Motor neuron (in vitro differentiated cells): ENCODE measurements around the gene ZC3H12D. TPM values are rescaled to one million over a fixed set of nuclear protein-coding genes. Genes with fewer than 3 reads are reported as not detected.
"Not testable (repeated sequence)": the region's sequence is repeated elsewhere in the genome, so short reads cannot be mapped to it uniquely, and the experiment has no call there.

Experiments
- ATAC-seq, 8 experiments: fragments of 200-7000 bp; cut with Tn5 transposase; replicated peaks in 6 of 8; 2 replicates each; pipeline ENCODE4 v1.8.0; 2021; ENCODE audit warnings: mild to moderate bottlenecking in 8 of 8, moderate library complexity in 8 of 8
- H3K27ac ChIP-seq, 2 donors: fragments of 250-450 bp; sonication (Bioruptor Pico); 2 replicates each; pipeline ENCODE4 v1.9.0; 2021; ENCODE audit warnings: antibody characterized with exemption in 2 of 2, mild to moderate bottlenecking in 2 of 2, moderate library complexity in 1 of 2
- H3K4me1 ChIP-seq, 2 donors: fragments of 250-450 bp; sonication (Bioruptor Pico); replicated peaks in 1 of 2; 2 replicates each; pipeline ENCODE4 v1.6.1; 2021; ENCODE audit warnings: antibody characterized with exemption in 2 of 2, mild to moderate bottlenecking in 2 of 2, moderate library complexity in 1 of 2
- H3K4me3 ChIP-seq, 5 donors: fragments of 250-450 bp; sonication (Bioruptor Pico); 2 replicates each; pipeline ENCODE4 v1.9.0; 2021; ENCODE audit warnings: antibody characterized with exemption in 5 of 5, mild to moderate bottlenecking in 5 of 5, moderate library complexity in 4 of 5
- WGBS, 10 experiments: fragments of 450-650 bp; shearing (Covaris generic); methylation state at CpG; one replicate each; pipeline ENCODE4 v1.0.0; 2022; 5-methylcytosine and 5-hydroxymethylcytosine counted together
- in situ Hi-C, 9 experiments: fragments of 400-800 bp; cut with MboI; loops; one replicate each; pipeline ENCODE4 v1.15.0; 2021; ENCODE audit warnings: low sequenced_read_pairs in 9 of 9, low pct_unique_long_range_greater_than_20kb in 2 of 9; ENCODE audit not compliant: unreplicated experiment in 9 of 9
- total RNA-seq, 8 experiments: library from RNA; unstranded; fragments of 300-600 nt; gene quantifications; 2 replicates each; pipeline versions ENCODE4 v1.2.3 to v1.2.4, GENCODE V29; 2022

The ZC3H12D gene
- total RNA-seq, 8 experiments from 2014 or later = 0.13 to 6.0 (median 0.56) TPM

DNA sequence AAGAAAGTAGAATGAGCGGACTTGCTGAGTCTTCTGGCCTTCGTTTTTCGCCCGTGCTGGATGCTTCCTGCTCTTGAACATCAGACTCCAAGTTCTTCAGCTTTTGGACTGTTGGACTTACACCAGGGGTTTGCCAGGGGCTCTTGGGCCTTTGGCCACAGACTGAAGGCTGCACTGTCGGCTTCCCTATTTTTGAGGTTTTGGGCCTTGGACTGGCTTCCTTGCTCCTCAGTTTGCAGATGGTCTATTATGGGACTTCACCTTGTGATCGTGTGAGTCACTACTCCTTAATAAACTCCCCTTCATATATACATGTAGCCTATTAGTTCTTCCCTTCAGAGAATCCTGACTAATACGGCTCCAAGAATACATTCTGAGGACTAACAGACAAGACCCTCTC lies 22.1 kb downstream of the ZC3H12D start:
- H3K4me1 ChIP-seq, H3K27ac ChIP-seq, in situ Hi-C loops, ATAC-seq, H3K4me3 ChIP-seq: not testable (repeated sequence)
- WGBS, 10 experiments = 75 to 100% (median 86%) methylated on average over 1 to 7 of the region's 7 CpGs; no CpG with 5 or more reads in 4 of the 10 experiments

DNA sequence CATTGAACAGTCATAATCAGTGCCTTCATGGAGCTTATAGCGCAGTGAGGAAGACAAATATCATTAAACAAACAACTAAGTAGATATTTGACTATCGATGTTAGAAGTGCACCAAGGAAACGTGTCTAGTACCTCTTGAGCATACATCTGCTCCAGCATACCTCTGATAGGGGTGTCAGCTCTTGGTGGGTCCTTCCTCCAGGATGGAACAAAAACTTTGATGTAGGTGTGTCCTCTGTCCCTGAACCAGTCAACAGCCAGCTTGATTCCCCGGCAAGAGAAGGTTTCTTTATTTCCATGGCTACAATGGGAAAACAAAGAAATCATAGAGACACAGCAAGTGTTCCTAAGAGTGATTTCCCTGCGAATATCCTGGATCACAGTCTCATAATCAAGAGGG lies 23.1 kb downstream of the ZC3H12D start:
- in situ Hi-C loops = no loop called here

DNA sequence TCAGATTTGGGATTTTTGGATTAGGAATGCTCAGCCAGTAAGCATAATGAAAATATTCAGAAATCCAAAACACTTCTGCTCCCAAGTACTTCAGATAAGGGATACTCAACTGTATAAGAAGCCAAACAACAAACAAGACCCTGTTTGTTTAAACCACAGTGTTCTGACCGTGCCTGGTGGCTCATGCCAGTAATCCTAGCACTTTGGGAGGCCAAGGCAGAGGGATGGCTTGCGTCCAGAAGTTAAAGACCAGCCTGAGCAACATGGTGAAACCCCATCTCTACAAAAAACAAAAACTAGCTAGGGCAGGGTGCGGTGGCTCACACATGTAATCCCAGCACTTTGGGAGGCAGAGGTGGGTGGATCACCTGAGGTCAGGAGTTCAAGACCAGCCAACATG lies 24.6 kb downstream of the ZC3H12D start:
- H3K4me3 ChIP-seq, ATAC-seq, H3K27ac ChIP-seq, in situ Hi-C loops, H3K4me1 ChIP-seq: not testable (repeated sequence)
- 47 to 100% (median 89%) methylated on average over 1 to 2 of the region's 3 CpGs; no CpG with 5 or more reads in 5 of the 10 experiments for WGBS, 10 experiments

More for the DNA sequence above, 23.1 kb downstream of the ZC3H12D start:
- 30 to 81% (median 70%) methylated on average over 1 to 5 of the region's 5 CpGs; no CpG with 5 or more reads in 4 of the 10 experiments for WGBS, 10 experiments
- no peak for ATAC-seq
- Histone ChIP-seq H3K27ac (no peak overlapping the region), H3K4me1 (no peaks in the 10 kb centered on the region), H3K4me3 (no peak overlapping the region)

DNA sequence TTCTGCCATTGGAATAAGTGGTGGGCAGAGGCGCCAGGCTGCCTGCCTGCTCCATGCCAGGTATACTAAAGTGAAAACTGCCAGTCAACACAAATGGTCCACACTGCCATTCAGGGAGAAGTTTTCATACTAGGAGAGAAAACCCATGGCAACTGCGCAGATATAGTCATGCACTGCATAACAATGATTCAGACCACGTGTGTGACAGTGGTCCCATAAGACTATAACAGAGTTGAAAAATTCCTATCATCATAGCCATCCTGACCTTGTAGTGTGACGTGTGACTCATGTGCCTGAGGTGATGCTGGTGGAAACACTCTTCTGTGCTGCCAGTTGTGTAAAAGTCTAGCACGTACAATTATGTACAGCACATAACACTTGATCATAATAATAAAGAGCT lies 25.1 kb downstream of the ZC3H12D start:
- WGBS, 10 experiments = 33 to 74% (median 61%) methylated on average over 2 to 5 of the region's 5 CpGs; no CpG with 5 or more reads in 3 of the 10 experiments
- peak in 2 of 8 experiments; percentile 32 to 65 for ATAC-seq
- in situ Hi-C loops = no loop called here
- Histone ChIP-seq H3K27ac (no peak overlapping the region), H3K4me1 (no peaks in the 10 kb centered on the region), H3K4me3 (no peak overlapping the region)

DNA sequence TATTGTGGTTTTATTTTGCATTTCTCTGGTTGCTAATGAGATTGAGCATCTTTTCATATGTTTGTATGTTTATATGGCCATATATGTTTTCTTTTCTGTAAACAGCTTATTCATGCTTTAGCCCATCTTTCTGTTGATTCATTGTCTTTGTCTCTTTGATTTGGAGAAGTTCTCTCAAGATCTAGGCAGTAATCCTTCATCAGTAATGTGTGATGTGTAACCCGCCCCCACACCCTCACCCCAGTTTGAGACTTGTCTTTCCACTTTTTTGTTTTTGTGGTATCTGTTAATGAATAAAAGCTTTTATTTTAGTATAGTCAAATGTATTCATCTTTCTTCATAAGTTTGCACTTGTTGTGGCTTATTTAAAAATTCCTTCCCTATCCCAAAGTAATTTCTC lies 26.0 kb downstream of the ZC3H12D start:
- 50 to 100% (median 85%) methylated on average over 1 of the region's 1 CpG; no CpG with 5 or more reads in 2 of the 10 experiments for WGBS, 10 experiments
- H3K4me3 ChIP-seq = no peak overlapping the region
- ATAC-seq = no peak
- in situ Hi-C loops = no loop called here
- no peak overlapping the region for H3K27ac ChIP-seq
- no peaks in the 10 kb centered on the region for H3K4me1 ChIP-seq

DNA sequence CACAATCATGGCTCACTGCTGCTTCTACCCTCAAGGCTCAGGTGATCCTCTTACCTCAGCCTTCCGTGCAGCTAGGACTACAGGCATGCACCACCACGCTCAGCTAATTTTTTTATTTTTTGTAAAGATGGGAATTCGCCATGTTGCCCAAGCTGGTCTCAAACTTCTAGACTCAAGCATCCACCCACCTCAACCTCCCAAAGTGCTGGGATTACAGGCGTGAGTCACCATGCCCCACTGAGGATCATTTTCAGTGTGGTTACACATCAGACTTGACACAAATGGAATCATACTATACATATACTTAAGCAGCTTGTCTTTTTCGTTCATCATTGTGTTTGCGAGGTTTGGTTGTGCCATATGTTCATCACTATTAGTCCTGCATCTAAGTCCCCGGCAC lies 26.6 kb downstream of the ZC3H12D start:
- H3K27ac ChIP-seq = no peak overlapping the region
- no peaks in the 10 kb centered on the region for H3K4me1 ChIP-seq
- in situ Hi-C loops = no loop called here
- 88 to 100% (median 94%) methylated on average over 2 to 7 of the region's 7 CpGs for WGBS, 10 experiments
- ATAC-seq = no peak
- no peak overlapping the region for H3K4me3 ChIP-seq

DNA sequence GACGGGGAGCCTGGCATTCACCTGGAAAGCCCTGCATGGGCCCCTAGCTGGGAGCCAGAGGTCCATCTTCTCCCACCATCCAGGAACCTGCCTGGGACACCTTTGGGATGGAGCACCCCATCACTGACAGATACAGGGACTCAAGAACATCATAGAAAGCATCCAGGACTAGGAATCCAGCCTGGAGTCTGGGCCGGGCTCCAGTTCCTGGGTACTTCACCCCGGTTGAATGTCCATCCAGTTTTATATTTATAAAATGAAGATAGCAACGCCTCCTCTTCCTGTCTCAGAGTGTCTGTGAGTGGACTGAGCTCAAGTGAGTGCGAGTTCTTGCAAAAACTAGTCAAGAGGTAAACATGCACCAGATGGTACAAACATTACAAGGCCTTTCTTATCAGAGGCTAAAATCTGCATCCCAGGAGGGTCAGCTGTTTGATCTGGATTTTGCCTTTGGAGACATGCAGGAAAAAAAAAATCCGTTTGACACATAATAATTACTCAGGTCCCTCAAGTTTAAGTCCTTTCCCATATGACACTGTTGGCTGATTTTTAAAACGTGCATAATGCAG lies 27.4 kb downstream of the ZC3H12D start:
- 45 to 100% (median 82%) methylated on average over 1 to 6 of the region's 7 CpGs for WGBS, 10 experiments
- in situ Hi-C loops = no loop called here
- H3K4me3 ChIP-seq = no peak overlapping the region
- ATAC-seq = no peak
- no peaks in the 10 kb centered on the region for H3K4me1 ChIP-seq
- no peak overlapping the region for H3K27ac ChIP-seq

DNA sequence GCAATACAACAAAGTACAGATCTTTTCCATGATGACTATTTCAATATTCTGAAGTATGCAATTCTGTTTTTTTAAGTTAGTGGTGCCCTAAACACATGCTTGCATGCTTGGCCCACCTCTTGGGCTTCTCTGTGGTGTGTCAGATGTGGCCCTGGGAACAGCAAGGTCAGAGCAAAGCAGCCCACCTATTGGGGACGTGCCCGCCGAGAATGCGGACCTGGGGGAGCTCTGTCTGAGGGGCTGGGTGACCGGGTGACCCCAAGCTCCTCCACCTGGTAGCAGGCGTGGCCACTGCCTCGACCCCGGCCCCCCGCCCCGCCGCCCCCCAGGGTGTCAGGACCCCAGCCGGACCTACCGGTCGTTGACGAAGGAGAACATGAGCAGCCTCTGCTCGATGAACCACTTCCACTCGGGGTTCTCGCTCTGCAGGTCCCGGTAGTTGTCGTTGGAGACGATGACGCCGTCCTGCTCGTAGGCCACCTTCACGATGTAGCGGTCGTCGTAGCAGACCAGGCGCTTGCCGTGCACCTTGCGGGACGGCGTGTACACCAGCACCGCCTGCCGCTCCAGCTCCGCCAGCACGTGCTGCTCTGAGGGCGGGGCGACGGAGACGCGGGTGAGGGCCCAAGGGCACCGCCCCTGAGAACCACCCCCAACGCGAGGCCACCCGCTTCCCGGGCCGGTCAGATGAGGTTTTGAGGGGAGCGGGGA lies 28.3 kb downstream of the ZC3H12D start:
- in situ Hi-C loops = no loop called here
- H3K4me3 ChIP-seq = no peak overlapping the region
- H3K27ac ChIP-seq = no peak overlapping the region
- 88 to 93% methylated on average over 5 to 6 of the region's 49 CpGs; no CpG with 5 or more reads in 8 of the 10 experiments for WGBS, 10 experiments
- no peaks in the 10 kb centered on the region for H3K4me1 ChIP-seq
- ATAC-seq = no peak

DNA sequence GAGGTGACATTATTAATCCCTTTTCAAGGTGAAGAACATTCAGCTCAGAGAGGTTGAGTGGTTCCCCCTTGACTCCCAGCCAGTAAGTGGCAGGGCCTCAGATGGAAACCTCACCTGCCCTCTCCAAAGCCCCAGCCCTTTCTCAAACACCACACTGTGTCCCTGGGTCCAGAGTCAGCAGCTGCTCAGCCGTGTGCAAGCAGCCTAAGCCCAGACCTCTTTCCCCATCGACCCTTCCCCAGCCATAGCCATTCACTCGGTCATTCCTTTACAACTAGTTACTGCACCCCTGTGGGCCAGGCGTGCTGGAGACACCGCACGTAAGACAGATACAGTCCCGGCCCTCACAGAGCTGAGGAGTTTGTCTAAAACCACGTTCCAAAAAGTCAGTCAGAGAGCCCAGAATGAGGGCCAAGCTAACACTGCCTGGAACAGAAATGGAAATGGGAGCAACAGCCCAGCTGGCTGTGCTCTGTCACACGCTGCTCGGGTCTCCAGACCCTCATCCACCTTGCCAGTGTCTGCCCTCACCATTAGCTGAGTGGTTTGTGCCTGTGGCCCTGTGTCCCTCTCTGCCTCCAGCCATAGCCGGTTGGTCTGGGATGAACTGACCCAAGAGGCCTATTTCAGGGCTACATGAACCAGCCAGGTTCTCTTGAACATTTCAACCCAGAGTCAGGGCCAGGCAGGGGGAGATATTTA lies 29.6 kb downstream of the ZC3H12D start:
- no peak for ATAC-seq
- no peak overlapping the region for H3K4me3 ChIP-seq
- no peaks in the 10 kb centered on the region for H3K4me1 ChIP-seq
- H3K27ac ChIP-seq = no peak overlapping the region
- WGBS, 10 experiments = 88 to 100% (median 100%) methylated on average over 1 to 5 of the region's 11 CpGs; no CpG with 5 or more reads in 5 of the 10 experiments
- in situ Hi-C loops = no loop called here

DNA sequence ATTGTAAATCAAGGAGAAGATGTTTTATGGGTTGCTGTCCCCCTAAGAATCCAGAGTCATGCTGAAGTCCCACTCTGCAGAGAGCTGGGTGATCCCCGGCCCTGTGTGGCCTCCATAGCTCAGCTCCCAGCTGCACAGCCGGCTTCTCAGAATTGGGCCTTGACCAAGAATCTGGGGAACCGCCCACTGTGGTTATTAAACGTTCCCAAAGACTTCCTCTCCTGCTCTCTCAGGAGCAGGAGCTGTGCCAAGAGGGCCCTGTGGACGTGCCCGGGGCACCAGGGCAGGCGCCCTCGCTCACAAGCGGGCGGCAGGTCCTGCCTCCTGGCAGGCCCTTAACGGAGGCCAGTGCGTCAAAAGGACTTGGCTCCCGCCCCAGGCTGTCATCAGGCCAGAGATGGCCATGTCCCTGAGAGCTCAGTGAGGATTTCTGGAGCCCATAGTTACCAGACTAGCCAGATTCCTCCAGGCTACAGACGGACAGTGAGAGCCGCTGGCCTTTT lies 30.4 kb downstream of the ZC3H12D start:
- peak in 7 of 8 experiments; percentile 4 to 94 (median 71) for ATAC-seq
- WGBS, 10 experiments = 0 to 73% (median 0%) methylated on average over 1 to 3 of the region's 15 CpGs; no CpG with 5 or more reads in 6 of the 10 experiments
- in situ Hi-C loops = no loop called here
- Histone ChIP-seq H3K4me1 (no peaks in the 10 kb centered on the region), H3K27ac (no peak overlapping the region), H3K4me3 (no peak overlapping the region)

DNA sequence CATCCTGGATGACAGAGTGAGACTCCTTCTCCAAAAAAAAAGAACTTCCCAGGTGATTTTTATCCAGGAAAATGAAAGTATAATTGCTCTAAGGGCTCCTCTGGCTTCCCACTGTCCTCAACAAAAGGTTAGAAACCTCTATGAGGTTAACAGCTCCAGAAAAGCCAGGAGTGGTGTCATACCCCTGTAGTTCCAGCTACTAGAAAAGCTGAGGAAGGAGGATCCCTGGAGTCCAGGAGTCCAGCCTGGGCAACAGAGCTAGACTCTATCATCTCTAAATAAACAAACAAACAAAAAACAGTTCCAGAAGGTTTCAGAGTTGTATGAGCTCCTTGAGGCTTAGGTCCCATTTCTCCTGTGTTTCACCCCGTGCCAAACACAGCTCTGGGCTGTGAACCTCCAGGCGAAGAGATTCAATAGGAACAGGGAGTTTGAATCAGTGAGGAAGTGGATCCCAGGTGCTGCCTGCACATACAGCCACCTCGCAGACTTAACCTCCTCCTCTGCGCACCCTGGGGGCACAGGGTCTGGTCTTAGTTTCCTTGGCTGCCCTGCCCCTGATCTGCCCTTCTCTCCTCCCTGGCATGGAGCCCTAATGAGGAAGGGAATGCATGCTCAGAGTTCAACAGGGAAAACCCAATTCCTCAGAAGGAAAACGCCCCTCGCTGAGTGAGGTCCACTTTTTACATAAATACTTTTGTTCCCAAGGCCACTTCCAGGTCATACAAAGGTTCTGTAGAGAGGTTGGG lies 31.0 kb downstream of the ZC3H12D start:
- peak in 1 of 8 experiments; percentile 56 for ATAC-seq
- in situ Hi-C loops = no loop called here
- WGBS, 10 experiments = 0 to 86% (median 78%) methylated on average over 1 to 6 of the region's 6 CpGs; no CpG with 5 or more reads in 5 of the 10 experiments
- no peak overlapping the region for H3K4me3 ChIP-seq
- no peak overlapping the region for H3K27ac ChIP-seq
- no peaks in the 10 kb centered on the region for H3K4me1 ChIP-seq

DNA sequence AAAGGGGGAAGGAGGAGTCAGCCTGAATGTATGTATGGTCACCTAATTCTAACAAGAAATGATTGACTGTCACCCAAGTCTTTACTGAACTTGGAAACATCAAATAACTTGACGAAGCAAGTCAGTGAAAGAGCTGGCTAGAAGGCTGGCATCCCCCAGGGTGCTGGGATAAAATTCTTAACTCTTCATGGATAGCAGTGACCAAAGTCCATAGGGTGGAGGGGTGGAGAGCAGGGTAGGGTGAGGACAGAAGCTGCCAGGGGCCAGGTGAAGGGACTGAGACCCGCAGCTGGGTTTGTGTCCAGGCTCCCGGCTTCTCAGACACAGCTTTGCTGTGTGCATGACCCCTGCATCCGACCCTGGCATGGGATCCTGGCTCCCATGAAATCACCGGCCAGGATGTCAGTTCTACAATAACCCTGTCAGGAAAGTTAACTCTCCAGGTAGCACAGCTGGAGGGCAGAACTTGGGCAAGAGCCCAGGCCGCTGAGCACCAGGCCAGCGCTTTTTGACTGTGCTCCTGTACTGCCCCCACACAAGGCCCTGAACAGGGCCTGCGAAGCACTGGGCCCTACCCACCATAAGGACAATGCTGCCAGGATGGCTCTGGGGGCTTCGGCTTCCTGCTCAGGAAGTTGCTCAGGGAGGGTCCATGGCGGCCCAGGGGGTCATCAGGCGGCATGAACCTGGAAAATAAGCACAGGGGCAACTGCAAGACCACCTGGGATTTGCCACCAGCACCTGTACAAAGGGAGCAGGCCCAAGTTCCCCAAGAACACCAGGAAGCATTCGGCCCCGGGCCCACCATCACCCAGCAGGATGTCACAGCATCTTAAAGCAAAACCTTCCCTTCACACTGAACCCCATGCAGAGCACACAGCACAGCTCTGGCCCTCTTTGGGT lies 32.5 kb downstream of the ZC3H12D start:
- ATAC-seq = no peak
- no peak overlapping the region for H3K4me3 ChIP-seq
- H3K4me1 ChIP-seq = no peaks in the 10 kb centered on the region
- 90 to 100% (median 99%) methylated on average over 1 to 7 of the region's 13 CpGs; no CpG with 5 or more reads in 2 of the 10 experiments for WGBS, 10 experiments
- H3K27ac ChIP-seq = no peak overlapping the region
- in situ Hi-C loops = no loop called here
